H1 (cell line): ENCODE results near the gene DHPS. TPM values are rescaled to one million over a fixed set of nuclear protein-coding genes. Genes with fewer than 3 reads are reported as not detected.
A peak's percentile ranks its signal among the peaks of the same experiment; 100 is the strongest.

ENCODE experiments used
- CTCF ChIA-PET: fragments of 300-600 bp; sonication (Branson Sonifier 250); formaldehyde crosslinking; loops from one replicate; lab custom pipeline; 2021; ENCODE audit not compliant: partially characterized antibody; lab: Charles Lee
- POLR2A ChIA-PET: fragments of 300-600 bp; sonication (Branson Sonifier 250); formaldehyde crosslinking; loops from one replicate; lab custom pipeline; 2021; ENCODE audit warnings: inconsistent platforms; ENCODE audit not compliant: partially characterized antibody; lab: Charles Lee
- DNase-seq, 2 experiments: peaks; one replicate each; pipeline versions ENCODE4 v3.0.0 to v3.0.0-alpha.2; 2010 to 2022; ENCODE audit warnings: low spot score in 2 of 2, low read depth in 1 of 2, mixed read lengths in 1 of 2
- FAIRE-seq: peaks from 2 replicates; lab custom pipeline; 2011; peaks lifted over from hg19 to GRCh38; lab: Jason Lieb, UNC
- H2AFZ ChIP-seq: 2 replicates; pipeline ENCODE4 v1.8.1; 2012; ENCODE audit warnings: low read length, inconsistent platforms
- H2AK5ac ChIP-seq: 2 replicates; pipeline ENCODE4 v1.6.1; 2013; ENCODE audit warnings: low read depth, low read length
- H2BK120ac ChIP-seq: replicated peaks from 2 replicates; pipeline ENCODE3; 2013; ENCODE audit warnings: low read depth, low read length, inconsistent platforms
- H2BK12ac ChIP-seq: 2 replicates; pipeline ENCODE4 v1.6.1; 2013; ENCODE audit warnings: low read depth, low read length
- H2BK15ac ChIP-seq: 2 replicates; pipeline ENCODE4 v1.6.1; 2013; ENCODE audit warnings: low read length
- H2BK20ac ChIP-seq: 2 replicates; pipeline ENCODE4 v1.6.1; 2013; ENCODE audit warnings: low read length
- H2BK5ac ChIP-seq: 2 replicates; pipeline ENCODE4 v1.6.1; 2013; ENCODE audit warnings: low read depth, low read length
- H3K14ac ChIP-seq: 2 replicates; pipeline ENCODE4 v1.6.1; 2013; ENCODE audit warnings: inconsistent platforms; ENCODE audit not compliant: insufficient read length
- H3K18ac ChIP-seq: 2 replicates; pipeline ENCODE4 v1.6.1; 2013; ENCODE audit warnings: low read length; ENCODE audit errors: extremely low read depth
- H3K23ac ChIP-seq: 2 replicates; pipeline ENCODE4 v1.6.1; 2013; ENCODE audit warnings: inconsistent platforms; ENCODE audit not compliant: insufficient read length
- H3K23me2 ChIP-seq: 2 replicates; pipeline ENCODE4 v1.6.1; 2013; ENCODE audit warnings: low read depth, low read length
- H3K27ac ChIP-seq: 2 replicates; pipeline ENCODE4 v1.6.1; 2011; ENCODE audit warnings: low read depth, low read length, inconsistent platforms
- H3K27me3 ChIP-seq, 4 experiments: replicated peaks in 1 of 4; 1 replicate in 1 of 4; 2 replicates in 3 of 4; pipeline versions ENCODE4 v1.6.1 to v1.8.1; 2011 to 2013; ENCODE audit warnings: low read length in 3 of 4, mild to moderate bottlenecking in 3 of 4, inconsistent platforms in 2 of 4, mixed read lengths in 2 of 4, moderate library complexity in 1 of 4; ENCODE audit not compliant: control insufficient read depth in 3 of 4, insufficient read depth in 3 of 4; ENCODE audit errors: extremely low read depth in 1 of 4
- H3K36me3 ChIP-seq, 4 experiments: 2 replicates each; pipeline versions ENCODE4 v1.6.1 to v1.8.1; 2011 to 2013; ENCODE audit warnings: mild to moderate bottlenecking in 4 of 4, low read length in 3 of 4, moderate library complexity in 2 of 4, control low read depth in 1 of 4, inconsistent platforms in 1 of 4; ENCODE audit not compliant: insufficient read depth in 4 of 4, control insufficient read depth in 2 of 4
- H3K4ac ChIP-seq: replicated peaks from 2 replicates; pipeline ENCODE3; 2013; ENCODE audit warnings: low read length, low read depth, mixed read lengths, inconsistent platforms; ENCODE audit not compliant: insufficient read length
- H3K4me1 ChIP-seq, 4 experiments: replicated peaks in 1 of 4; 1 replicate in 1 of 4; 2 replicates in 3 of 4; pipeline versions ENCODE4 v1.6.1 to v1.8.1; 2011 to 2013; ENCODE audit warnings: low read length in 3 of 4, inconsistent platforms in 2 of 4, mixed read lengths in 1 of 4; ENCODE audit not compliant: insufficient read depth in 4 of 4, control insufficient read depth in 3 of 4
- H3K4me2 ChIP-seq, 2 experiments: 2 replicates each; pipeline versions ENCODE4 v1.6.1 to v1.8.1; 2011 to 2013; ENCODE audit warnings: low read depth in 2 of 2, low read length in 2 of 2, control low read depth in 1 of 2, inconsistent platforms in 1 of 2, mild to moderate bottlenecking in 1 of 2; ENCODE audit not compliant: insufficient read depth in 1 of 2
- H3K4me3 ChIP-seq, 4 experiments: fragments of 200-600, 300-600 bp in 1 of 4; sonication (generic), shearing (Covaris generic), sonication (Bioruptor Twin) in 1 of 4; 2 replicates each; pipeline versions ENCODE4 v1.5.1 to v1.8.1; 2011 to 2016; ENCODE audit warnings: low read length in 4 of 4, low read depth in 3 of 4, control low read depth in 2 of 4, inconsistent platforms in 2 of 4, mild to moderate bottlenecking in 2 of 4, mixed read lengths in 1 of 4, moderate library complexity in 1 of 4; ENCODE audit not compliant: insufficient read depth in 2 of 4; ENCODE audit errors: extremely low read depth in 1 of 4
- H3K56ac ChIP-seq: replicated peaks from 2 replicates; pipeline ENCODE3; 2013; ENCODE audit warnings: low read depth, mild to moderate bottlenecking, mixed read lengths, low read length, inconsistent platforms; ENCODE audit not compliant: insufficient read length
- H3K79me1 ChIP-seq: 2 replicates; pipeline ENCODE4 v1.6.1; 2013; ENCODE audit warnings: low read depth, low read length, control low read depth
- H3K79me2 ChIP-seq, 2 experiments: 2 replicates each; pipeline versions ENCODE4 v1.6.1 to v1.8.1; 2012 to 2013; ENCODE audit warnings: low read length in 2 of 2, mild to moderate bottlenecking in 2 of 2, inconsistent platforms in 1 of 2; ENCODE audit not compliant: insufficient read depth in 2 of 2, control insufficient read depth in 1 of 2
- H3K9ac ChIP-seq, 4 experiments: replicated peaks in 1 of 4; 1 replicate in 1 of 4; 2 replicates in 3 of 4; pipeline versions ENCODE4 v1.6.1 to v1.8.1; 2011 to 2013; ENCODE audit warnings: low read depth in 3 of 4, low read length in 3 of 4, control low read depth in 2 of 4, mild to moderate bottlenecking in 2 of 4, moderate library complexity in 2 of 4, inconsistent platforms in 1 of 4; ENCODE audit errors: extremely low read depth in 1 of 4
- H3K9me3 ChIP-seq, 2 experiments: 2 replicates each; pipeline versions ENCODE4 v1.6.1 to v1.8.1; 2012 to 2013; ENCODE audit warnings: mild to moderate bottlenecking in 2 of 2, moderate library complexity in 2 of 2, control low read depth in 1 of 2, inconsistent platforms in 1 of 2, low read depth in 1 of 2, low read length in 1 of 2, mixed read lengths in 1 of 2; ENCODE audit not compliant: insufficient read depth in 2 of 2
- H4K20me1 ChIP-seq, 2 experiments: replicated peaks in 1 of 2; 2 replicates each; pipeline versions ENCODE3 to v1.8.1; 2011 to 2013; ENCODE audit warnings: inconsistent platforms in 2 of 2, low read length in 2 of 2, mild to moderate bottlenecking in 1 of 2; ENCODE audit not compliant: insufficient read depth in 2 of 2, control insufficient read depth in 1 of 2
- H4K5ac ChIP-seq: 2 replicates; pipeline ENCODE4 v1.6.1; 2013; ENCODE audit warnings: low read length, low read depth, mixed read lengths, inconsistent platforms; ENCODE audit not compliant: insufficient read length
- H4K8ac ChIP-seq: 2 replicates; pipeline ENCODE4 v1.8.0; 2013; ENCODE audit warnings: mild to moderate bottlenecking, moderate library complexity, low read length, inconsistent platforms; ENCODE audit not compliant: insufficient read depth; ENCODE audit errors: extremely low read depth
- H4K91ac ChIP-seq: replicated peaks from 2 replicates; pipeline ENCODE3; 2013; ENCODE audit warnings: low read length, mixed read lengths, inconsistent platforms; ENCODE audit not compliant: insufficient read length
- ASH2L ChIP-seq: fragments of 200-600, 300-600 bp; sonication (generic); IDR thresholded peaks from one replicate; pipeline ENCODE4 v1.7.1; 2017; ENCODE audit warnings: low read length
- BACH1 ChIP-seq: IDR thresholded peaks from 2 replicates; pipeline ENCODE4 v1.6.1; 2012; ENCODE audit warnings: low read length, improper control_type of control experiment
- BRCA1 ChIP-seq: IDR thresholded peaks from 2 replicates; pipeline ENCODE4 v1.6.1; 2012; ENCODE audit warnings: low read depth, low read length, improper control_type of control experiment
- CHD1 ChIP-seq: IDR thresholded peaks from 2 replicates; pipeline ENCODE4 v1.6.1; 2012; ENCODE audit warnings: low read depth, low read length, improper control_type of control experiment
- FOSL1 ChIP-seq: IDR thresholded peaks from 2 replicates; pipeline ENCODE4 v1.6.1; 2011; ENCODE audit warnings: mild to moderate bottlenecking, low read depth, low read length, moderate library complexity; ENCODE audit not compliant: insufficient read depth
- KDM5A ChIP-seq: fragments of 200-600 bp; IDR thresholded peaks from 2 replicates; pipeline ENCODE4 v1.7.1; 2012; ENCODE audit warnings: mild to moderate bottlenecking, low read length, inconsistent platforms, mixed read lengths
- NANOG ChIP-seq: IDR thresholded peaks from 2 replicates; pipeline ENCODE4 v1.6.1; 2011; ENCODE audit warnings: low read length, low read depth, mild to moderate bottlenecking, inconsistent platforms; ENCODE audit not compliant: insufficient read depth, poor library complexity, severe bottlenecking
- SAP30 ChIP-seq: fragments of 300-600 bp; sonication (generic); IDR thresholded peaks from 2 replicates; pipeline ENCODE4 v1.7.1; 2012; ENCODE audit warnings: low read length, moderate library complexity, mild to moderate bottlenecking, inconsistent platforms; ENCODE audit not compliant: insufficient read depth, insufficient replicate concordance
- SIX5 ChIP-seq: IDR thresholded peaks from 2 replicates; pipeline ENCODE4 v1.6.1; 2011; ENCODE audit warnings: mild to moderate bottlenecking, low read depth, low read length
- SRF ChIP-seq: IDR thresholded peaks from 2 replicates; pipeline ENCODE4 v1.6.1; 2011; ENCODE audit warnings: mild to moderate bottlenecking, low read depth, low read length, moderate library complexity
- WGBS, 2 experiments: shearing (Covaris generic) in 1 of 2; methylation state at CpG; one replicate each; pipeline versions ENCODE4 v1.1.6 to v1.1.7; 2013 to 2015; ENCODE audit warnings: low lambda C conversion rate in 2 of 2, mixed read lengths in 2 of 2, inconsistent platforms in 1 of 2, low coverage in 1 of 2, missing lambda C conversion rate in 1 of 2; ENCODE audit not compliant: insufficient replicate concordance in 2 of 2, insufficient coverage in 1 of 2, insufficient read length in 1 of 2; ENCODE audit errors: extremely low coverage in 1 of 2, missing lambda C conversion rate in 1 of 2; 5-methylcytosine and 5-hydroxymethylcytosine counted together
- polyA plus RNA-seq, 7 experiments: library from polyadenylated mRNA; depleted of rRNA in 3 of 7; stranded (reverse) in 5 of 7; unstranded in 2 of 7; fragments of >200 nt in 5 of 7; fragments of 200-250 nt in 2 of 7; gene quantifications; 1 replicate in 5 of 7; 2 replicates in 1 of 7; 4 replicates in 1 of 7; pipeline versions ENCODE4 v1.2.1 to v1.2.3, GENCODE V29; 2011 to 2013; ENCODE audit warnings: missing spikeins in 2 of 7, mixed read lengths in 2 of 7
- total RNA-seq: library from RNA; stranded (reverse); fragmentation: NEBNext Ultra II Directional; extraction: Animal tissue kit (Norgen Biotek cat#: 25700); gene quantifications from 2 replicates; pipeline ENCODE4 v1.2.1, GENCODE V29; 2021
- TF ChIP-seq, protein P1 (sequence below): IDR thresholded peaks from 2 replicates; pipeline ENCODE4 v1.6.1; 2012; ENCODE audit warnings: inconsistent platforms

DHPS gene
- total and polyA plus RNA-seq, 2 of the 8 experiments (the other 6 are each of a cell fraction or from before 2014, with no cell fraction given), result 86.6 to 99.6 TPM

DNA sequence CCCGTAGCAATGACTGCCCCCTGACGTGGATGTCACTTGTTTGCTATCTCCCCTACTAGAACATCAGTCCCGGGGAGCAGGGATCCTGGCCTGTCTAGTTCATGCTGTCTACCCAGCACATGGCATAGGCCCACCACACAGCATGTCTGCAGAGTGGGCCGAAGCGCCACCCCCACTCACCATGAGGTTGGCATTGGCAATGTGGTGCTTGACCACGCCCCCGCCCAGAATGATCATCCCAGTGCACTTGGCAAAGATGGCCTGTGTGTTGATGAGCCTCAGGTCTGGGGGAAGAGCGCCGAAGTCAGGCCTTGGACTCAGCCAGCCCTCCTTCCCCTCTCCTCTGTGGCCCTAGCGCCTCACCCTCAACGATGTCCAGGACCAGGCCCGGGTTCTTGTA lies 4.8 kb downstream of the DHPS start:
- FAIRE-seq, result no peak

More for the DNA sequence above, 4.8 kb downstream of the DHPS start:
- peaks cover 36 to 57% (median 52%) of the 10 kb centered on the region in 4 experiments for H3K36me3 ChIP-seq
- H2AK5ac ChIP-seq, result no peak overlapping the region
- H3K23me2 ChIP-seq, result no peaks in the 10 kb centered on the region
- H2BK5ac ChIP-seq, result no peak overlapping the region
- H2BK15ac ChIP-seq, result no peak overlapping the region
- H3K14ac ChIP-seq, result no peak overlapping the region
- no peak overlapping the region for H3K23ac ChIP-seq
- no peak overlapping the region for H2AFZ ChIP-seq
- no peak overlapping the region for H3K4me2 ChIP-seq
- H3K4me3 ChIP-seq, result no peak overlapping the region
- no peak overlapping the region for H3K9ac ChIP-seq
- H4K5ac ChIP-seq, result no peak overlapping the region
- H3K9me3 ChIP-seq, result no peaks in the 10 kb centered on the region; a peak in 1 of 4 replicates
- WGBS, 2 experiments, result 96% methylated on average over 12 of the region's 12 CpGs; no CpG with 5 or more reads in 1 of the 2 experiments
- no peak for DNase-seq
- H4K91ac ChIP-seq, result no peak overlapping the region
- H3K4ac ChIP-seq, result no peak overlapping the region
- H3K56ac ChIP-seq, result no peak overlapping the region
- H4K20me1 ChIP-seq, result peaks cover 3 to 20% of the 10 kb centered on the region in 2 experiments
- H3K4me1 ChIP-seq, result no peaks in the 10 kb centered on the region; a peak in 1 of 7 replicates
- H3K79me1 ChIP-seq, result peaks cover 9% of the 10 kb centered on the region; the same call in 1 of the 2 replicates
- H3K27ac ChIP-seq, result no peak overlapping the region
- H2BK12ac ChIP-seq, result no peak overlapping the region
- CTCF ChIA-PET, result interaction anchor here (0.6 to 3.5 kb wide), 15 partner anchors 9 to 171 kb away, joined by 3 to 20 read pairs (median 4); partner anchors contain the start of genes MAN2B1 and WDR83
- no peak overlapping the region for H2BK20ac ChIP-seq
- H3K79me2 ChIP-seq, result peaks cover 0 to 11% of the 10 kb centered on the region in 2 experiments; a peak in 2 of 4 replicates
- POLR2A ChIA-PET, result interaction anchor here (0.6 to 6.4 kb wide), 11 partner anchors 8 to 102 kb away, joined by 3 to 93 read pairs (median 5); partner anchors contain the start of genes FBXW9, MAN2B1 and WDR83
- no peak for TF ChIP-seq NANOG
- TF ChIP-seq ASH2L, result no peak
- no peak for TF ChIP-seq SAP30
- TF ChIP-seq SIX5, result no peak
- no peak for TF ChIP-seq BACH1
- TF ChIP-seq FOSL1, result no peak
- no peak for TF ChIP-seq CHD1
- no peak for TF ChIP-seq BRCA1
- TF ChIP-seq, protein P1, sequence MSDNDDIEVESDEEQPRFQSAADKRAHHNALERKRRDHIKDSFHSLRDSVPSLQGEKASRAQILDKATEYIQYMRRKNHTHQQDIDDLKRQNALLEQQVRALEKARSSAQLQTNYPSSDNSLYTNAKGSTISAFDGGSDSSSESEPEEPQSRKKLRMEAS, result no peak
- TF ChIP-seq SRF, result no peak
- no peak for TF ChIP-seq KDM5A
- no peaks in the 10 kb centered on the region for H3K27me3 ChIP-seq
- peak overlapping the region; percentile 43; the same call in 1 of the 2 replicates for H4K8ac ChIP-seq
- no peak overlapping the region for H2BK120ac ChIP-seq
- H3K18ac ChIP-seq, result no peak overlapping the region
